HG03521 (cell line): ENCODE results near the gene OSMR.

ENCODE experiments used
- ATAC-seq: cut with Tn5 transposase; IDR thresholded peaks from one replicate; pipeline ENCODE4 v1.9.1; 2021; ENCODE audit warnings: mild to moderate bottlenecking, moderate library complexity; ENCODE audit not compliant: unreplicated experiment

Gene OSMR

DNA sequence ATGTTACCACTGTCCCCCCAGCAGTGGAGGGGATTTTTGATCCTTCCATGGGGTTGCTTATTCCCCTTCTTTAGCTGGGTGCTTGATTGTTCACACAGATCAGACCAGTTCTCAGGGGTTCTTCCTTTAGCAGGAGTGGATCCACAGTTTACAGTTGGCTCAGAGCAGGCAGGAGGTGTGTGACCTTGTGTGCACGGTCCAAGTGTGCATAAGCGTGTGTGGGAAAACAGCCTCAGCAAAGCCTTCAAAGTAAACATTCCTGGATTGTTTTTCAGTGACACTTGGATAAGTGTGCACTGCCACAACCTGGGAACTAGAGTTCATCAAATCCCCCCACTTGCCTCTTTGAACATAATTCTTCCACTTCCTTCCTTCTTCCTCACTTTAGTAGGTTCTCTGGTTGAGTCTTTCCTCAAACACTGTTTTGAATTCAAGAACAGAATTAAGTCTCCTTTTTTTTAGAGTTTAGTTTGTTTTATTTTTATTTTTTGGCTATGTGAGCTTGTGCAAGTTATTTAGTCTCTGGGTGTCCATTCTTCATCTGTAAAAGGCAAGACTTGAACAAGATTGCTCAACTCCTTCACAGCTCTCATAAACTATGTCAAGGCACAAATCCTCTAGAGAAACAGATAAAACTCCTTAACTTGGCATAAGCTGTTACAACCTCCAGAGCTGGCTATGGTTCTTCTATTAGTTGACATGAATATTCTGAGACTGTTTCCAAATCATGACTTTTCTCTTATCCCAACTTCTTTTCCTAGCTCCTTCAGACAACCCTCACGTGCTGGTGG, 78.0 kb downstream of the OSMR start:
- no peak for ATAC-seq

DNA sequence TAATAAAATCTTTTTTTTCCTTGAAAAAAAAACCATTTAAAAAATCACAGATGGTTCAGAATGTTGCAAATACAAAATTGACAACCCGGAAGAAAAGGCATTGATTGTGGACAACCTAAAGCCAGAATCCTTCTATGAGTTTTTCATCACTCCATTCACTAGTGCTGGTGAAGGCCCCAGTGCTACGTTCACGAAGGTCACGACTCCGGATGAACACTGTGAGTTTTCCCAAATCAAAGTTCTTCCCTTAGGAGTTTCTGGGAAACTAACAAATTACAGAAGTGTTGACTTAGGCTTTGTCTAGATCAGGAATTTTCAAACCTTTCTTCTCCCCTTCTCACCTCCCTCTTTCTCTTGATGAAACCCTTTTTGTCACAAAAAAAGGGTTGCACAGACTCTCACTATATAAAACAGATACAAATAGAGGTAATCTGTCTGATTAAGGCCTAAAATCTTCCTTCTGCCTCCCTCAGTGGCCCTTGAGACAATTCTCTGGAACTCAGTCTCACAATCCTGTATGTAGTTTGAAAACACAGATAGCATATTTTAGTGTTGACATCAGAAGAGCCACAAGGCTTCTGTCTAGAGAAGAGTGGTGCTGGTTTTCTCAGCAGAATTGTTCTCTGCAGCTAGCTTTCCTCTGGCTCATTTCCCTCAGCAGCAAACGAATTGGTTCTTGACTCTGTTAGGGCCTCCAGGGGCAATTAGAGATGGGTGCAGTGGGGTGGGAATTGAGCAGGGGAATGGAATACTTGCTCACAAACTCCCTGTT, 79.5 kb downstream of the OSMR start:
- ATAC-seq = no peak

DNA sequence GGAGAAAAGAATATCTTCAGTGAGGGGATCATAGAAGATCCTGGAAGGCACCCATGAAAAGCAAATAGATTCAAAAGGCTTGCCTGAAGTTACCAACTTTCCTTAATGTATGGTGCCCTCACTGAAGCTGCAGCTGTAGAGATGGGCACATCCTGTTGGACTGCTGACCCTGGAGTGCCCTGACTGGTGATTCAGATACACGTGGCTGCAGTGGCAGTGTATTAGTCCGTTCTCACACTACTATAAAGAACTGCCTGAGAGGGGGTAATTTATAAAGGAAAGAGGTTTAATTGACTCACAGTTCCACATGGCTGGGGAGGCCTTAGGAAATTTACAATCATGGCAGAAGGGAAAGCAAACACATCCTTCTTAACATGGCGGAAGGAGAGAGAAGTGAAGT, 80.3 kb downstream of the OSMR start:
- no peak for ATAC-seq

DNA sequence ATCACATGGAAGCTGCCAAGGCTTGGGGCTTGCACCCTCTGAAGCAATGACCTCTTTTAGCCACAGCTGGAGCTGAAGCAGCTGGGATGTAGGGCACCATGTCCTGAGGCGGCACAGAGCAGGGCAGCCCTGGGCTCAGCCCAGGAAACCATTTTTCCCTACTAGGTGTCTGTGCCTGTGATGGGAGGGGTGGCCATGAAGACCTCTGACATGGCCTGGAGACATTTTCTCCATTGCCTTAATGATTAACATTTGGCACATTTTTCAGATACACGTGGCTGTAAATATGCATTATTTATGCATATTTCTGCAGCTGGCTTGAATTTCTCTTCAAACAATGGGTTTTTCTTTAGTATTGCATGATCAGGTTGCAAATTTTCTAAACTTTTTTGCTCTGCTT, 81.7 kb downstream of the OSMR start:
- no peak for ATAC-seq

DNA sequence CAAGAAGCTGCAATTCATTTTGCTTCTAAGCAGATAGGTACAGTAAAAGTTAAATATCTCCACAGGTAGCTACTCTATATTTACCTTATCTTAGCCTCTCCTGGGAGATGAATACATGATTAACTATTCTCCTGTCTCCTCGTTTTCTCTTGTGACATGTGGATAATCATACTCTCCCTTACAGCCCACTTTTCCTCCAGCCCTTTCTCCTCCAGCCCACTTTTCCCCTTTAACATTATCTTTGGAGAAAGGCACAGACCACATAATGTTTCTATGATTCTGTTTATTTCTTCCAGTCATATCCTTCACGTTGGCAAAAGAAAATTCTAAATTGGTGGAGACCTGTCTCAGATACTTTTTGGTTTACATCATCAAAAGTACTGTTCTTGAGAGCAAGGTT, 84.0 kb downstream of the OSMR start:
- ATAC-seq = no peak

DNA sequence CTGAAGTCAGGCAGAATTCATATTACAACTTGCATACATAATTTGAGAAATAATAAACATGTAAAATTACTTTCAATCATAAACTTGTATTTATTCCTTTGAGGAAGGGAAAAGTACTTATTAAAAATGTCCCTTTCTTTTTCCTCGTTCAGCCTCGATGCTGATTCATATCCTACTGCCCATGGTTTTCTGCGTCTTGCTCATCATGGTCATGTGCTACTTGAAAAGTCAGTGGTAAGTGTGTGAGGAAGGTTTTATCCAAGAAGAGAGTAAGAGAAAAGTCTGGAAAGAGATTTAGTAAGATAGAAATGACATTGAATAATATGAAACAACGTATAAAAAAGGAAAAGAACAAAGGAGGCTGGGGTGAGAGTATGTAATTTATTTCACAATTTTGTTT, 85.9 kb downstream of the OSMR start:
- no peak for ATAC-seq

DNA sequence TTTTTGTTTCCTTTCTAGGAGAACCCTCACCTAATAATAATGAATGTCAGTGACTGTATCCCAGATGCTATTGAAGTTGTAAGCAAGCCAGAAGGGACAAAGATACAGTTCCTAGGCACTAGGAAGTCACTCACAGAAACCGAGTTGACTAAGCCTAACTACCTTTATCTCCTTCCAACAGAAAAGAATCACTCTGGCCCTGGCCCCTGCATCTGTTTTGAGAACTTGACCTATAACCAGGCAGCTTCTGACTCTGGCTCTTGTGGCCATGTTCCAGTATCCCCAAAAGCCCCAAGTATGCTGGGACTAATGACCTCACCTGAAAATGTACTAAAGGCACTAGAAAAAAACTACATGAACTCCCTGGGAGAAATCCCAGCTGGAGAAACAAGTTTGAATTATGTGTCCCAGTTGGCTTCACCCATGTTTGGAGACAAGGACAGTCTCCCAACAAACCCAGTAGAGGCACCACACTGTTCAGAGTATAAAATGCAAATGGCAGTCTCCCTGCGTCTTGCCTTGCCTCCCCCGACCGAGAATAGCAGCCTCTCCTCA, 87.1 kb downstream of the OSMR start:
- no peak for ATAC-seq

DNA sequence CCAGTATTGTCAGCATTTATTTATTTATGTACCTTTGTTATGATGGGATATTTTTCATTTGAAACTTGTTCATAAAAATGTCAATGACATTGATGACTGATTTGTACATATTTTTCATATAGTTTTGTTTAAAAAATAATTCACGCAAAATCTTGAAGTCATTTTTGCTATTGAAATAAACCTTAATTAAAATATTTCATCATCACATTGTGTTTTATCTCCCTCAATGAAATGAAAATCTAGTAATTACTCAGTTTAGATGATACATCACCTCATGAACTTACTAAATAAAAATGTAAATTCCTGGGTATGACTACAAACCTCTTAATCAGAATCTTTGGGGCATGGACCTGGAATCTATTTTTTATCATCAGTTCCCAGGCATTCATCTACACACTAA, 89.6 kb downstream of the OSMR start:
- no peak for ATAC-seq

DNA sequence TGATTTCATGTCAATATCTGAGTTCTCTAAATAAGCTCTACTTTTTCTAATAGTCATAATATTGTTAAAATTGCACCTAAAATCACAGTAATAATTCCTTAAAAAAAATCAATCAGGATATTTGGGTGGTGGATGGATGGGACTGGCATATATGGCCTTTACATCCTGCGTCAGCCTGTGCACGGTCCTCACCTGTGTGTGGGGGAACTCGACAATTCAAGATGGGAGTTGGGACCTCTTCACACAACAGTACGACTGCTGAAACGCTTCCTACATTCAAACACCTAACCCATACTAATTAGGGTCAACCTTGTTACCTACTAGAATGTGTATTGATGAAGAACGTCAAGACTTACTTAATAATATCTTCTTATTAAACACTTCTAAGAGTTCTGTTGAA, 90.5 kb downstream of the OSMR start:
- no peak for ATAC-seq

DNA sequence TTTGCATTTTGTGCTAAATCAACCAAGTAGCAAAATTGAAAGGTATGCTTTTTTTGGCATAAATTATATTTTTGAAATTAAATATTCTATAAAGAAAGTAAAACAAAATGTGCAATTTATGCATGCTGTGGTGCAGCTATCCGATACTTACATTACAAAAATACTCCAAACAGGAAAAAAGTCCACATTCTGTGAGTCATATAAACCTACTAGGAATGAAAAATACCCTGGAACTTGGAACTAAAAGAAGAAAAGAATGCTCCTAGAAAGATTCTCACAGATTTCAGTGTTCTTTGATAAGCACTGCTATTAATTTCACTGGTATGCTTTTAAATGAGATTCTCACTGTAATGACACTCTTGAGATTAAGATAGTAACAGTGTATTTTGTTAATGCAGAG, 92.6 kb downstream of the OSMR start:
- ATAC-seq = no peak

DNA sequence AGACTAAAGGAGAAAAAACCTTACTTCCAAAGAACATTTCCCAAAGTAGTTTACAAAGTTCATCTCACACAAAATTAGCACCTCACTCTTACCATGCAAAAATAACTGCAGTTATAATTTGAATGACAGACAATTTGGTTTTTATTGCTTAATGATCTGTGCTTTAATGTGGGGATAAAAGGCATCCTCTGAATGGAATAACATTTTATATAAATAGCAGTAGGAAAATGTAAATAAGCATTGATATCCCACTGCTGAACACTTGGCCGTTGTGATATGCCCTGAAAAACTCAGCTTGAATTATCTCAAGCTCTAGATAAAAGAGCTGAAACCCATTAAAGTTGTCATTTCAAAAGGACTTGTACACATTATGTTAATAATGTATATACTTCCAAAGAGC, 93.2 kb downstream of the OSMR start:
- no peak for ATAC-seq

DNA sequence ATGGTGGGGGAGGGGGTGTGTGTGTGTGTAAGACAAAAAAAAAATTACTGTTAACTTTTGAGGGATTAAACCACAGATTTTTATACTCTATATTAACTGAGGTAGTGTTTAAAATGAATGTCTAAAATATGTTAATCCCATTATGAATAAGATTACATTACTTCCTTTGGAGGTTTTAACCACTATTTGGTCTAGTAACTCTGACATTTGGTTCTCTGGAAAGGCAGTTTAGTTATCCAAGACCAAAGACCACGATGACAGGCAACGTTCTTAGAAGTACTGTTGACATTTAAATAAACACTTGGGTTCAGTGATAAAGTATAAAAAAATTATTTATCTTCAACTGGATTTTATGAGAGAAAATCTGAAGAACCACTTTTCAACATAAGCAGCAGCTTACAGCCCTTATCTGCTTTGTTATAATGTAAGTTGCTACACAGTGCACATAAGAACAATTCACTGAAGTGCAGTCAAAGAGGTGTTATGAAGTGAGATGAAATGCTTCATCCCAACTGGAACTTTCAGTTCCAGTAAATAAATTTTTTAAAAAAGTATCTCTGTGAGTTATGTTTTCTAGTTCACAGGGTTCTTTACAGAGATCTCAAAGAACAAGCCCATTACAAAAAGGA, 94.5 kb downstream of the OSMR start:
- no peak for ATAC-seq

DNA sequence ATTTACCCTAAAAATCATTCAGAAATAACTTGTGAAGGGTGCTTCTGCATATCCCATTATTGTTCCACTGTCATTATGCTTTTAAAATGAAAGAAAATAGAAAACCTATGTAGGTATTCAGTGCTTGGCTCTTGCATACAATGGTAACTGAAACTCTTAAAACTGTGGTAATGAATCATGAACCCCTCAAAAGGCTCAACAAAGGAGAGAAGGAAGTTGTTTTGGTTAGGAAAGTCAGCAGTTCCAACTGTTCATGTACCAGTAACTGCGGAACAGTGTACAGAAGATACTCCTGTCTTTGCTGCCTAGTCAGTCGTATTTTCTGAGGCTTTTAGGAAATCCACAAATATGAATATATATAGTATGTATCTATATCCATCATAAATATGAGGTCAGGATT, 96.1 kb downstream of the OSMR start:
- ATAC-seq = no peak

DNA sequence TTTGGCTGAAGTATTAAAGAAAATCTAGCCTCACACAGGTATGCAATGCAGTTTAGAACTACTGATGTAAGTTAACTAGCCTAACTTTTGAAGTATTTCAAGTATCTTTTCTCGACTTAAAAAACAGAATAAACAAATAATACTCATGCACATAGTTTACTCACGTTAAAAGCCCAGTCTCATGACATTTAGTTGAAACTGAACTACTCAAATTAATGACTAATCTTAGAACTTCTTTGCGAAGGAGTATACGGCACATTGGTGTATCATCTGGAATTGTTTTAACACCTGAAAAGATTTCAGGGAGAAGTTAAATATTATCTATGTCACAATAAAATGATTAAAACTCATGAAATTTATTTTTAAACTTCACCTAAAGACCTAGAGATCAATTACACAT, 98.5 kb downstream of the OSMR start:
- ATAC-seq = no peak

DNA sequence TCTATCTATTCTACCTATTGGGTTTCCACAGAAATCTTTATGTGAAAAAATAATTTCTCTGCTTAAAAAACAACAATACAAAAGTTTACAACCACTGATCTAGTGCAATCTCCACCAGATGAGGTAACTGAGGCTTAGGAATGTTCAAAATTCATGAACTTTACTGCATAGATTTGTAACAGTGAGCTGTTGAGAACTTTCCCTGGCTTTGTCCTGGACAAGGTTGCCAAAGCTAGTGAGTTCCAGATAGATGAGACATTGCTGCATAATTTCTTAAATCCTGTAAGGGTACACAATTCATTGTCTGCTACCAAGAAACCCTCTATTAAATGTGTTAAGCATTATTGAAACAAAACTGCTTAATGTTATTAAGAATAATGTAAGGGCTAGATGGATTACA, 102.7 kb downstream of the OSMR start:
- no peak for ATAC-seq

DNA sequence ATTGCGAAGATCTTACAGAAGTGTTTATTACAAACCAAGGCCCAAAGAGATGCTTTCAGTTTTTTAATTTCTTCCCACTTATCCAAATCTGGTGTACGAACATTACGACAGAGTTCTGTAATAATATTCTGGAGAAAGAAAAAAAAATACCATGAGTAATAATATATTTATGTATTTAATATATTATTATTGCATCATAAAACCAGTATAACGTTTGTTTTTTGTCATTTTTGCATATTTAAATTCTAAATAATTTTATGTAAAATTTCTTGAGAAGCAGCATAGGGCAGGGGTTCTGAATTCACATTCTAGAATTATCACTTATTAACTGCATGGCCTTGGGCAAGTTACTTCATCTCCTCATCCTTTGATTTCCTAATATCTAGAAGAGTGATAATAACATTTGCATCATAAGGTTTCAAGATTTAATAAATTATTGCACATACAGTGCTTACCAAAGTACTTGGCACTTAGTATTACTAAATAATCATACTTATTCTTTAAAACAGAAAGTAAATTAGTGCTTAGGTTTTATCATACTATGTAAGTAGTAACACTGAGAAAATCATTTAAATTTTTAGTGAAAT, 107.7 kb downstream of the OSMR start:
- no peak for ATAC-seq

DNA sequence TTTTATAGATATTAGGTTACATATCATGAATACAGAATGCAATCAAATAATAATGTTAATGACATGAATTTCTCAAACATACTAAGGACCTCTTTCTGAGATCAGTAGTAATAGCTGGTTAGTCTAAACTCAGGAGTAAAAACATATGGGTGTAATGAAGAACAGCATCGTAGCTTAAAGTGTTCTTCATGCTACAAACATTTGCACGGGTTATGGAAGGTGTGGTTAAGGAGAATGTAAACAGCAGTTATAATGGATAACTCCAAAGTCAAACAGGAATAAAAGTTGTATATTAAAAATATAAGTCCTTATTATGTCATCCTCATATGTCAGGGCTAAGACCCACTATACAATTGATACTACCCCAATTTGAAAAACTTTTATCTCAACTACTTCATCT, 115.9 kb downstream of the OSMR start:
- no peak for ATAC-seq

DNA sequence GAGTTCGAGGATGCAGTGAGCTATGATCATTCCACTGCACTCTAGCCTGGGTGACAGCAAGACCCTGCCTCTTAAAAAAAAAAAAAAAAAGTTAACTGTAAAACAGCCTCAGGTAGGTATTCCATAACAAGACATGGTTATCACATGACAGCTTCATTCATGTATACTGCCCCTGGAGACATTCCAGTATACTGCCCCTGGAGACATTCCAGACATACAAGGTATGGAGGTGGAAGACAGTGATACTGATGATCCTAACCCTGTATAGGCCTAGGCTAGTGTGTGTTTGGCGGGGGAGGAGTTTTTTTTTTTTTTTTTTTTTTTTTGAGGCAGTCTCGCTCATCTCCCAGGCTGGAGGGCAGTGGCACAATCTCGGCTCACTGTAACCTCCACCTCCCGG, 122.9 kb downstream of the OSMR start:
- no peak for ATAC-seq

DNA sequence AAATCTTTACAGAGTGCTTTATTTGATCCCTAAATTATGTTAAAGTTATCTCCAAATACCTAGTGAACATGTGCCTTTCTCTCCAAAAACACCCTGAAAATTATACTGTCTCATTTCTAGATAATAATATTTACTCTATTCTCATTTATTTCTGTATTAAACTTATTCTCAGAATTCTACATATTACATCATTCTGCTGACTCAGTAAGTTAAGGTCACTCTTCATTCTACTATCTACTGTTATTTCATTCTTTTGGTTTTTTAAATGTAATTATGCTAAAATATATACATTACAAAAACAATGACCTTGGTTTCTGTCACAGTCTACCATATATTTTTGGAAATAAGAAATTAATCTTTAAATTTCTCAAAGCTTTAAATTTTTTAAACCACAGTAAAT, 132.2 kb downstream of the OSMR start:
- no peak for ATAC-seq

DNA sequence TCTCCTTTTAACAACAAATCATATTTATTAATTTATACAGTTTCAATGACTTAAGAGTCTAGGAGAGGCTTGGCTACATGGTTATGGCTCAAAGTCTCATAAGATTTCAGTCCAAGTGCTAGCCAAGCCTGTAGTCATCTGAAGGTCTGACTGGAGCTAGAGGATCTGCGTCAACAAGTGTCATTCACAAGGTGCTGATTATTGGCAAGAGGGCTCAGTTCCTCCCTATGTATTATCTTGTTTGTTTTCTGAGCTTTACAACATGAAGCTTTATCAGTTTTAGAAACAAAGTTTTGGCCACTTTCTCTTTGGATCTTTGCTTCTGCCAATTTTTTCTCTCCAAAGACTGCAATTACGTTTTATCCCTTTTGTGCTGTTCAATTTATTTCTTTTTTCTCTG, 133.7 kb downstream of the OSMR start:
- ATAC-seq = no peak
